Gastroesophageal sphincter (tissue), 4 donors: ENCODE measurements around the gene GRHL1. TPM values are rescaled to one million over a fixed set of nuclear protein-coding genes. Genes with fewer than 3 reads are reported as not detected.
"Not testable (repeated sequence)": the region's sequence is repeated elsewhere in the genome, so short reads cannot be mapped to it uniquely, and the experiment has no call there.

Experiments used
- ATAC-seq: fragments of 150-250 bp; one replicate; pipeline ENCODE4 v1.9.1; 2016; ENCODE audit warnings: mild to moderate bottlenecking, moderate library complexity
- H3K27ac ChIP-seq, 4 donors: fragments of 200-600 bp; sonication (generic) in 3 of 4; 1 replicate in 3 of 4; 2 replicates in 1 of 4; pipeline ENCODE4 v1.5.1; 2016 to 2019
- H3K27me3 ChIP-seq: fragments of 200-600 bp; sonication (generic); one replicate; pipeline ENCODE4 v1.5.1; 2019
- H3K36me3 ChIP-seq, 2 donors: fragments of 200-600 bp; sonication (generic); one replicate each; pipeline ENCODE4 v1.5.1; 2019; ENCODE audit warnings: control low read depth in 1 of 2
- H3K4me1 ChIP-seq, 3 donors: fragments of 200-600 bp; sonication (generic); 1 replicate in 2 of 3; 2 replicates in 1 of 3; pipeline ENCODE4 v1.5.1; 2016 to 2019; ENCODE audit warnings: control low read depth in 2 of 3
- H3K4me3 ChIP-seq, 2 donors: fragments of 200-600 bp; sonication (generic); one replicate each; pipeline ENCODE4 v1.5.1; 2019; ENCODE audit warnings: mild to moderate bottlenecking in 1 of 2, moderate library complexity in 1 of 2
- H3K9me3 ChIP-seq, 3 donors: fragments of 200-600 bp; sonication (generic); one replicate each; pipeline ENCODE4 v1.5.1; 2017 to 2019; ENCODE audit warnings: control low read depth in 2 of 3
- CTCF ChIP-seq, 4 experiments: fragments of 200-600 bp in 2 of 4; fragments of 450-650 bp in 2 of 4; sonication (generic) in 1 of 4; IDR thresholded peaks; one replicate each; pipeline ENCODE4 v1.5.1; 2017 to 2019; ENCODE audit warnings: antibody characterized with exemption in 4 of 4, mild to moderate bottlenecking in 2 of 4, moderate library complexity in 2 of 4
- EP300 ChIP-seq: sonication (generic); formaldehyde crosslinking; IDR thresholded peaks from one replicate; pipeline ENCODE4 v1.6.1; 2017; ENCODE audit warnings: antibody characterized with exemption, mild to moderate bottlenecking
- POLR2A ChIP-seq, 2 donors: fragments of 450-650 bp; IDR thresholded peaks; one replicate each; pipeline ENCODE4 v1.6.1; 2017; ENCODE audit warnings: antibody characterized with exemption in 2 of 2, mild to moderate bottlenecking in 2 of 2, moderate library complexity in 1 of 2
- POLR2AphosphoS5 ChIP-seq: sonication (generic); formaldehyde crosslinking; IDR thresholded peaks from one replicate; pipeline ENCODE4 v1.6.1; 2017; ENCODE audit warnings: antibody characterized with exemption
- WGBS, 2 donors: methylation state at CpG; one replicate each; pipeline ENCODE4 v1.1.5; 2018; ENCODE audit warnings: low coverage in 1 of 2; 5-methylcytosine and 5-hydroxymethylcytosine counted together
- total RNA-seq, 4 donors: library from RNA; depleted of rRNA; stranded (reverse); fragments of >200 nt; gene quantifications; one replicate each; pipeline ENCODE4 v1.1.0, GENCODE V29; 2016

The GRHL1 gene
- total RNA-seq, 4 donors from 2014 or later = 1.3 to 6.1 (median 2.3) TPM

GRCh38 chr2:9910699-9911098, 40.8 kb upstream of the GRHL1 start:
- Histone ChIP-seq H3K9me3 (no peaks in the 10 kb centered on the region), H3K4me3 (no peak overlapping the region), H3K27ac (no peak overlapping the region), H3K27me3 (no peaks in the 10 kb centered on the region), H3K4me1 (no peaks in the 10 kb centered on the region), H3K36me3 (peaks cover 0 to 41% of the 10 kb centered on the region in 2 donors)
- ATAC-seq = no peak
- TF ChIP-seq POLR2AphosphoS5 (no peak), POLR2A (IDR thresholded peaks at IDR 0.05) (no peak), EP300 (no peak), CTCF (IDR thresholded peaks at IDR 0.05) (no peak)
- WGBS, 2 donors = 64 to 84% methylated on average over 4 of the region's 4 CpGs

- no peak for ATAC-seq
- WGBS, 2 donors = 89 to 94% methylated on average over 4 of the region's 4 CpGs
These were observed 39.0 kb upstream of the GRHL1 start for GRCh38 chr2:9912468-9912867.

GRCh38 chr2:9914384-9915065, 37.0 kb upstream of the GRHL1 start:
- no peaks in the 10 kb centered on the region for H3K4me1 ChIP-seq
- WGBS, 2 donors = 85 to 88% methylated on average over 5 to 8 of the region's 9 CpGs
- H3K9me3 ChIP-seq = no peaks in the 10 kb centered on the region
- no peak overlapping the region for H3K27ac ChIP-seq
- peaks cover 0 to 53% of the 10 kb centered on the region in 2 donors for H3K36me3 ChIP-seq
- H3K4me3 ChIP-seq = no peak overlapping the region
- ATAC-seq = no peak
- TF ChIP-seq POLR2AphosphoS5 (no peak), CTCF (IDR thresholded peaks at IDR 0.05) (no peak), EP300 (no peak), POLR2A (IDR thresholded peaks at IDR 0.05) (no peak)
- no peaks in the 10 kb centered on the region for H3K27me3 ChIP-seq

More at GRCh38 chr2:9912468-9912867, 39.0 kb upstream of the GRHL1 start:
- Histone ChIP-seq H3K9me3 (no peaks in the 10 kb centered on the region), H3K4me1 (no peaks in the 10 kb centered on the region), H3K36me3 (peaks cover 0 to 48% of the 10 kb centered on the region in 2 donors), H3K27ac (no peak overlapping the region), H3K4me3 (no peak overlapping the region), H3K27me3 (no peaks in the 10 kb centered on the region)
- no peak for TF ChIP-seq CTCF (IDR thresholded peaks at IDR 0.05)
- TF ChIP-seq POLR2AphosphoS5 = no peak
- TF ChIP-seq EP300 = no peak
- no peak for TF ChIP-seq POLR2A (IDR thresholded peaks at IDR 0.05)

- ATAC-seq = peak; percentile 28
- Histone ChIP-seq H3K27me3 (no peaks in the 10 kb centered on the region), H3K4me1 (no peaks in the 10 kb centered on the region), H3K4me3 (no peak overlapping the region), H3K27ac (no peak overlapping the region), H3K9me3 (no peaks in the 10 kb centered on the region), H3K36me3 (peaks cover 0 to 48% of the 10 kb centered on the region in 2 donors)
- WGBS, 2 donors = 13 to 28% methylated on average over 2 of the region's 2 CpGs
- TF ChIP-seq POLR2A (IDR thresholded peaks at IDR 0.05) (no peak), EP300 (no peak), CTCF (IDR thresholded peaks at IDR 0.05) (no peak), POLR2AphosphoS5 (no peak)
These were observed 33.2 kb upstream of the GRHL1 start for GRCh38 chr2:9918275-9918674.

- no peaks in the 10 kb centered on the region for H3K9me3 ChIP-seq
- WGBS, 2 donors = 82 to 96% methylated on average over 3 of the region's 3 CpGs
- H3K27me3 ChIP-seq = no peaks in the 10 kb centered on the region
- H3K36me3 ChIP-seq = peaks cover 0 to 45% of the 10 kb centered on the region in 2 donors
- TF ChIP-seq EP300 = no peak
- TF ChIP-seq POLR2AphosphoS5 = no peak
- no peak for TF ChIP-seq CTCF (IDR thresholded peaks at IDR 0.05)
- no peak for TF ChIP-seq POLR2A (IDR thresholded peaks at IDR 0.05)
- no peaks in the 10 kb centered on the region for H3K4me1 ChIP-seq
- H3K27ac ChIP-seq = no peak overlapping the region
- H3K4me3 ChIP-seq = no peak overlapping the region
- no peak for ATAC-seq
These were observed 32.0 kb upstream of the GRHL1 start for GRCh38 chr2:9919512-9919911.

GRCh38 chr2:9927020-9927419, 24.5 kb upstream of the GRHL1 start:
- not testable (repeated sequence) for H3K27me3 ChIP-seq, H3K9me3 ChIP-seq, H3K4me1 ChIP-seq, H3K4me3 ChIP-seq, ATAC-seq, H3K27ac ChIP-seq
- 90% methylated on average over 2 of the region's 2 CpGs; no CpG with 5 or more reads in 1 of the 2 donors for WGBS, 2 donors
- H3K36me3 ChIP-seq = peaks cover 0 to 30% of the 10 kb centered on the region in 2 donors
